Stomach (tissue), 4 donors: Measurements from ENCODE around the gene GRIK2.

Experiments used
- EP300 ChIP-seq: sonication (generic); formaldehyde crosslinking; IDR thresholded peaks from one replicate; pipeline ENCODE4 v1.6.1; 2017; ENCODE audit warnings: antibody characterized with exemption
- POLR2A ChIP-seq, 4 donors: fragments of 450-650 bp; IDR thresholded peaks; one replicate each; pipeline ENCODE4 v1.6.1; 2016; ENCODE audit warnings: antibody characterized with exemption in 4 of 4, control low read depth in 2 of 4, mild to moderate bottlenecking in 1 of 4, moderate library complexity in 1 of 4
- POLR2AphosphoS5 ChIP-seq, 3 donors: sonication (generic); formaldehyde crosslinking; IDR thresholded peaks; one replicate each; pipeline ENCODE4 v1.6.1; 2016; ENCODE audit warnings: antibody characterized with exemption in 3 of 3
- TF ChIP-seq, protein P1 (sequence below), 7 experiments: fragments of 450-650 bp in 4 of 7; fragments of 200-600 bp in 3 of 7; sonication (generic) in 3 of 7; IDR thresholded peaks; one replicate each; pipeline ENCODE4 v1.5.1; 2016 to 2019; ENCODE audit warnings: antibody characterized with exemption in 7 of 7, control low read depth in 2 of 7, mild to moderate bottlenecking in 1 of 7

DNA sequence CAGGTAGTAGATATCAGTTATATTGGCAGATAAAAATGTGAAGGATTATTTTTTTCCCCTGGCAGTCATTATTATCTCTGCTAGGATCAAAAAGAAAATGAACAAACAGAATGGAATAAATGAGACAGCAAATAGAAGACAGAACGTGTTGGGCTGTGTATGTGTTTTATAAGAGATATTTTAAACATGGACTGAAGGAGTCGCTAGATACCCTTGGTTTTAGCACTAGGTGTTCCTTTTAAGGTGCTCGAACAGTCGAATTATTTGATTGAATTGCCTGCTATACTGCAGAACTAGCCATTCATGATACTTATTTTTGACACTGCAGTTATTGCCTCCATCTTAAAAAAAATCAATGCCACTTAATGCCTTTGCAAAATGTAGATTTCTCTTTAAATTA, 3.7 kb downstream of the GRIK2 start:
- TF ChIP-seq, protein P1, sequence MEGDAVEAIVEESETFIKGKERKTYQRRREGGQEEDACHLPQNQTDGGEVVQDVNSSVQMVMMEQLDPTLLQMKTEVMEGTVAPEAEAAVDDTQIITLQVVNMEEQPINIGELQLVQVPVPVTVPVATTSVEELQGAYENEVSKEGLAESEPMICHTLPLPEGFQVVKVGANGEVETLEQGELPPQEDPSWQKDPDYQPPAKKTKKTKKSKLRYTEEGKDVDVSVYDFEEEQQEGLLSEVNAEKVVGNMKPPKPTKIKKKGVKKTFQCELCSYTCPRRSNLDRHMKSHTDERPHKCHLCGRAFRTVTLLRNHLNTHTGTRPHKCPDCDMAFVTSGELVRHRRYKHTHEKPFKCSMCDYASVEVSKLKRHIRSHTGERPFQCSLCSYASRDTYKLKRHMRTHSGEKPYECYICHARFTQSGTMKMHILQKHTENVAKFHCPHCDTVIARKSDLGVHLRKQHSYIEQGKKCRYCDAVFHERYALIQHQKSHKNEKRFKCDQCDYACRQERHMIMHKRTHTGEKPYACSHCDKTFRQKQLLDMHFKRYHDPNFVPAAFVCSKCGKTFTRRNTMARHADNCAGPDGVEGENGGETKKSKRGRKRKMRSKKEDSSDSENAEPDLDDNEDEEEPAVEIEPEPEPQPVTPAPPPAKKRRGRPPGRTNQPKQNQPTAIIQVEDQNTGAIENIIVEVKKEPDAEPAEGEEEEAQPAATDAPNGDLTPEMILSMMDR (IDR thresholded peaks at IDR 0.05): no peak
- no peak for TF ChIP-seq POLR2A (IDR thresholded peaks at IDR 0.05)
- no peak for TF ChIP-seq POLR2AphosphoS5 (IDR thresholded peaks at IDR 0.05)
- TF ChIP-seq EP300: no peak
